Ovary (tissue), 3 donors: ENCODE data around the gene NPW.

ENCODE experiments used
- CTCF ChIP-seq, 3 donors: fragments of 450-650 bp in 2 of 3; fragments of 200-600 bp in 1 of 3; IDR thresholded peaks; one replicate each; pipeline versions ENCODE4 v1.5.1 to v1.8.0; 2016 to 2022; ENCODE audit warnings: antibody characterized with exemption in 3 of 3, mild to moderate bottlenecking in 1 of 3
- EP300 ChIP-seq: sonication (generic); formaldehyde crosslinking; IDR thresholded peaks from one replicate; pipeline ENCODE4 v1.6.1; 2017; ENCODE audit warnings: antibody characterized with exemption
- POLR2A ChIP-seq: fragments of 450-650 bp; IDR thresholded peaks from one replicate; pipeline ENCODE4 v1.6.1; 2017; ENCODE audit warnings: antibody characterized with exemption, mild to moderate bottlenecking, moderate library complexity
- donor health status: DM: no; HTN: no; CAD: no.

GRCh38 chr16:1990101-1990350 lies 29.6 kb upstream of the NPW start:
- TF ChIP-seq EP300 (no peak), CTCF (IDR thresholded peaks at IDR 0.05) (no peak), POLR2A (no peak)
